Adrenal gland (tissue), 5 donors: ENCODE data around the gene LPCAT3.

Source experiments
- POLR2A ChIP-seq, 2 donors: fragments of 450-650 bp; IDR thresholded peaks; one replicate each; pipeline ENCODE4 v1.6.1; 2017; ENCODE audit warnings: antibody characterized with exemption in 2 of 2, mild to moderate bottlenecking in 2 of 2, moderate library complexity in 1 of 2
- TF ChIP-seq, protein P1 (sequence below), 6 experiments: fragments of 450-650 bp in 4 of 6; fragments of 200-600 bp in 2 of 6; sonication (generic) in 1 of 6; IDR thresholded peaks; 1 replicate in 5 of 6; 2 replicates in 1 of 6; pipeline versions ENCODE4 v1.5.1 to v1.8.0; 2016 to 2021; ENCODE audit warnings: antibody characterized with exemption in 6 of 6, mild to moderate bottlenecking in 2 of 6, moderate library complexity in 1 of 6
- donor health status: DM: no; HTN: no; CAD: no.

- TF ChIP-seq POLR2A (IDR thresholded peaks at IDR 0.05), result no peak
- TF ChIP-seq, protein P1, sequence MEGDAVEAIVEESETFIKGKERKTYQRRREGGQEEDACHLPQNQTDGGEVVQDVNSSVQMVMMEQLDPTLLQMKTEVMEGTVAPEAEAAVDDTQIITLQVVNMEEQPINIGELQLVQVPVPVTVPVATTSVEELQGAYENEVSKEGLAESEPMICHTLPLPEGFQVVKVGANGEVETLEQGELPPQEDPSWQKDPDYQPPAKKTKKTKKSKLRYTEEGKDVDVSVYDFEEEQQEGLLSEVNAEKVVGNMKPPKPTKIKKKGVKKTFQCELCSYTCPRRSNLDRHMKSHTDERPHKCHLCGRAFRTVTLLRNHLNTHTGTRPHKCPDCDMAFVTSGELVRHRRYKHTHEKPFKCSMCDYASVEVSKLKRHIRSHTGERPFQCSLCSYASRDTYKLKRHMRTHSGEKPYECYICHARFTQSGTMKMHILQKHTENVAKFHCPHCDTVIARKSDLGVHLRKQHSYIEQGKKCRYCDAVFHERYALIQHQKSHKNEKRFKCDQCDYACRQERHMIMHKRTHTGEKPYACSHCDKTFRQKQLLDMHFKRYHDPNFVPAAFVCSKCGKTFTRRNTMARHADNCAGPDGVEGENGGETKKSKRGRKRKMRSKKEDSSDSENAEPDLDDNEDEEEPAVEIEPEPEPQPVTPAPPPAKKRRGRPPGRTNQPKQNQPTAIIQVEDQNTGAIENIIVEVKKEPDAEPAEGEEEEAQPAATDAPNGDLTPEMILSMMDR (IDR thresholded peaks at IDR 0.05), result no peak
Observed at GRCh38 chr12:6987956-6988553, 30.2 kb downstream of the LPCAT3 start.
